GM12878 (cell line): ENCODE results near the gene SV2A. TPM values are rescaled to one million over a fixed set of nuclear protein-coding genes. Genes with fewer than 3 reads are reported as not detected.

ENCODE experiments used
- ATAC-seq: fragments of 200-7000 bp; cut with Tn5 transposase; 3 replicates; pipeline ENCODE4 v1.9.1; 2020; ENCODE audit warnings: mild to moderate bottlenecking, moderate library complexity
- BruUV-seq: library from RNA; stranded (reverse); fragments of 400-500 nt; replicated peaks from 2 replicates; lab custom pipeline; 2021; lab: Mats Ljungman, UMichigan
- CTCF ChIA-PET: fragments of 300-600 bp; sonication (Branson Sonifier 250); formaldehyde crosslinking; extraction: SDS; loops from one replicate; lab custom pipeline; 2021; ENCODE audit warnings: inconsistent platforms; lab: Yijun Ruan, JAX
- POLR2A ChIA-PET: fragments of 350-600 bp; formaldehyde crosslinking; extraction: SDS; loops from one replicate; lab custom pipeline; 2021; ENCODE audit warnings: inconsistent platforms; lab: Charles Lee
- RAD21 ChIA-PET: fragments of 300-600 bp; sonication (Branson Sonifier 250); formaldehyde crosslinking; loops from one replicate; lab custom pipeline; 2023; ENCODE audit warnings: antibody characterized with exemption; ENCODE audit not compliant: unreplicated experiment; lab: Charles Lee
- SMC1A ChIA-PET: fragments of 300-600 bp; sonication (Branson Sonifier 250); formaldehyde crosslinking; loops from one replicate; lab custom pipeline; 2023; ENCODE audit not compliant: unreplicated experiment, uncharacterized antibody; lab: Charles Lee
- DNase-seq: peaks from one replicate; pipeline ENCODE4 v3.0.0-alpha.2; 2011; ENCODE audit warnings: low read depth, low spot score
- FAIRE-seq: peaks from 3 replicates; lab custom pipeline; 2011; peaks lifted over from hg19 to GRCh38; lab: Jason Lieb, UNC
- H2AFZ ChIP-seq: 2 replicates; pipeline ENCODE4 v1.6.0; 2011; ENCODE audit warnings: low read depth, low read length, control low read depth; ENCODE audit not compliant: control insufficient read depth
- H3K27ac ChIP-seq: 2 replicates; pipeline ENCODE4 v1.5.1; 2011; ENCODE audit warnings: control low read depth; ENCODE audit not compliant: control insufficient read depth, insufficient read depth
- H3K27me3 ChIP-seq, 2 experiments: replicated peaks in 1 of 2; 2 replicates each; pipeline versions ENCODE4 v1.6.0 to v1.6.1; 2011; ENCODE audit warnings: low read length in 1 of 2; ENCODE audit not compliant: control insufficient read depth in 2 of 2, insufficient read depth in 2 of 2
- H3K36me3 ChIP-seq, 2 experiments: 2 replicates each; pipeline ENCODE4 v1.5.1; 2011; ENCODE audit warnings: low read length in 1 of 2; ENCODE audit not compliant: control insufficient read depth in 2 of 2, insufficient read depth in 2 of 2
- H3K4me1 ChIP-seq: 2 replicates; pipeline ENCODE4 v1.6.1; 2011; ENCODE audit warnings: mild to moderate bottlenecking, low read length, moderate library complexity, mixed read lengths; ENCODE audit not compliant: control insufficient read depth, insufficient read depth
- H3K4me2 ChIP-seq: 2 replicates; pipeline ENCODE4 v1.6.0; 2011; ENCODE audit warnings: control low read depth; ENCODE audit not compliant: control insufficient read depth, insufficient read depth
- H3K4me3 ChIP-seq: fragments of 200-600 bp; sonication (generic); 2 replicates; pipeline ENCODE4 v1.5.1; 2016
- H3K79me2 ChIP-seq: 2 replicates; pipeline ENCODE4 v1.6.0; 2011; ENCODE audit warnings: low read length; ENCODE audit not compliant: control insufficient read depth, insufficient read depth
- H3K9ac ChIP-seq: 2 replicates; pipeline ENCODE4 v1.8.0; 2011; ENCODE audit warnings: low read length, control low read depth, mixed read lengths; ENCODE audit not compliant: control insufficient read depth, insufficient read depth
- H3K9me3 ChIP-seq: replicated peaks from 3 replicates; pipeline ENCODE4 v1.5.1; 2011; ENCODE audit warnings: mild to moderate bottlenecking, low read length; ENCODE audit not compliant: control insufficient read depth, insufficient read depth
- H4K20me1 ChIP-seq: 2 replicates; pipeline ENCODE4 v1.6.0; 2011; ENCODE audit not compliant: control insufficient read depth, insufficient read depth
- CBX5 ChIP-seq: sonication (generic); IDR thresholded peaks from 2 replicates; pipeline ENCODE4 v1.6.1; 2016; ENCODE audit warnings: low read depth, moderate library complexity, mild to moderate bottlenecking, inconsistent platforms
- CUX1 ChIP-seq: IDR thresholded peaks from 2 replicates; pipeline ENCODE4 v1.6.1; 2012; ENCODE audit warnings: improper control_type of control experiment, low read depth, low read length; ENCODE audit not compliant: insufficient replicate concordance
- E4F1 ChIP-seq: fragments of 450-650 bp; IDR thresholded peaks from 2 replicates; pipeline ENCODE4 v1.6.1; 2018; ENCODE audit warnings: borderline replicate concordance, mild to moderate bottlenecking; ENCODE audit not compliant: partially characterized antibody
- KDM1A ChIP-seq: fragments of 200-600 bp; sonication (generic); IDR thresholded peaks from 2 replicates; pipeline ENCODE4 v1.6.1; 2016; ENCODE audit warnings: borderline replicate concordance
- ZBTB4 ChIP-seq: fragments of 450-650 bp; formaldehyde crosslinking; IDR thresholded peaks from 2 replicates; pipeline ENCODE4 v1.4.0; 2022; ENCODE audit warnings: mild to moderate bottlenecking, moderate library complexity
- WGBS: methylation state at CpG from one replicate; pipeline ENCODE4 v1.1.6; 2016; ENCODE audit warnings: low lambda C conversion rate; ENCODE audit not compliant: insufficient replicate concordance, insufficient coverage; ENCODE audit errors: missing lambda C conversion rate; 5-methylcytosine and 5-hydroxymethylcytosine counted together
- in situ Hi-C: fragments of 300-500 bp; cut with MboI; formaldehyde crosslinking; loops from 9 replicates; pipeline ENCODE4 v1.14.3; 2018; ENCODE audit warnings: mixed read lengths
- intact Hi-C: fragments of 100-400 bp; cut with micrococcal nuclease; formaldehyde crosslinking; loops from one replicate; pipeline ENCODE4 v1.14.2; 2022; ENCODE audit not compliant: unreplicated experiment
- polyA plus RNA-seq, 11 experiments: library from polyadenylated mRNA; depleted of rRNA in 4 of 11; unstranded in 6 of 11; stranded (reverse) in 5 of 11; fragments of >200 nt; fragmentation: Nextera tagmentation in 4 of 11; fragmentation: Illumina TruSeq in 1 of 11; extraction: Ambion mirVana in 4 of 11; extraction: Trizol in 1 of 11; gene quantifications; 1 replicate in 1 of 11; 2 replicates in 10 of 11; pipeline versions ENCODE4 v1.2.1 to v1.2.3, GENCODE V29; 2011 to 2016; ENCODE audit warnings: inconsistent platforms in 2 of 11, missing spikeins in 2 of 11, low read depth in 1 of 11
- total RNA-seq, 4 experiments: library from RNA; depleted of rRNA in 3 of 4; stranded (reverse); fragments of >200 nt in 3 of 4; fragmentation: Illumina TruSeq in 1 of 4; extraction: Trizol in 1 of 4; gene quantifications; 2 replicates each; pipeline versions ENCODE4 v1.2.1 to v1.2.3, GENCODE V29; 2013 to 2021

The SV2A gene
- total and polyA plus RNA-seq, 10 of the 15 experiments (the other 5 are each of a cell fraction or from before 2014, with no cell fraction given): 0.39 to 11.6 (median 5.4) TPM

GRCh38 chr1:149963358-149963757, 45.7 kb upstream of the SV2A start (continued):
- TF ChIP-seq ZBTB4 (CRISPR knock-in tag) (no peak), CBX5 (no peak)

DNA sequence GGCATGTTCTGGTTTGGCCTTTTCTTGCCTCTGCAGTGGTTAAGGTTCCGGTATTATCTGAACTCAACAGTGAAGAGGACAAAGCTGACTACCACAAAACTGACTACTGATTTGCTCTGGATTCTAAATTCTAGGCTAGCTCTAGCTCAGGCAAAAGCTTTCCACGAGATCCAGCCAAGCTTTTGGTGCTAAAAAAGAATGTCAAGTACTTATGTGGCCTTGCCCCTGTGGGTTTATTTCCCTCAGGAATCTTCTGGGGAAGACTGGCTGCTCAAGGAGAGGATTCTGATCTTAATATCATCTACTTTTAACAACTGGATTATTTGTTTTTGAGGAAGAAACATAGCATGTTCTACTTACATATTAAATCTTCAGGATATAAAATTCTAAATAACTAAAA, 45.1 kb upstream of the SV2A start:
- Histone ChIP-seq H3K36me3 (peaks cover 10 to 17% of the 10 kb centered on the region in 2 experiments), H3K4me1 (peaks cover 4% of the 10 kb centered on the region), H4K20me1 (no peaks in the 10 kb centered on the region), H3K27me3 (no peaks in the 10 kb centered on the region), H2AFZ (no peak overlapping the region), H3K79me2 (no peaks in the 10 kb centered on the region), H3K9ac (no peak overlapping the region; the same call in 1 of the 2 replicates), H3K9me3 (no peaks in the 10 kb centered on the region; the same call in 2 of the 3 replicates), H3K4me2 (no peak overlapping the region), H3K27ac (peak overlapping the region; percentile 2), H3K4me3 (no peak overlapping the region)
- in situ Hi-C loops: loop anchor here (5.0 kb wide), 2 partner anchors 85 to 205 kb away; no protein-coding TSS in a partner anchor
- FAIRE-seq (no peak), ATAC-seq (no peak), DNase-seq (no peak)
- ChIA-PET SMC1A (interaction anchor here (0.6 to 4.9 kb wide), 38 partner anchors 9 to 257 kb away, joined by 3 to 51 read pairs (median 4); partner anchors contain the start of gene VPS45), RAD21 (interaction anchor here (0.6 to 3.0 kb wide), 19 partner anchors 20 to 225 kb away, joined by 3 to 43 read pairs (median 4); partner anchors contain the start of gene VPS45), POLR2A (interaction anchor here (0.6 to 1.1 kb wide), 2 partner anchors 31 to 74 kb away, joined by 3 to 4 read pairs; no protein-coding TSS in a partner anchor), CTCF (interaction anchor here (0.6 to 3.3 kb wide), 52 partner anchors 9 to 843 kb away, joined by 3 to 69 read pairs (median 4); partner anchors contain the start of genes OTUD7B, SF3B4 and VPS45)
- intact Hi-C loops: loop anchor here (1.0 to 5.0 kb wide), 5 partner anchors 45 to 225 kb away; no protein-coding TSS in a partner anchor
- no TSS peak for BruUV-seq
- WGBS: 93% methylated on average over 2 of the region's 2 CpGs
- TF ChIP-seq E4F1 (no peak), KDM1A (no peak), CUX1 (no peak)
